ENCODE data around the gene CCDC148.

Gene CCDC148

DNA sequence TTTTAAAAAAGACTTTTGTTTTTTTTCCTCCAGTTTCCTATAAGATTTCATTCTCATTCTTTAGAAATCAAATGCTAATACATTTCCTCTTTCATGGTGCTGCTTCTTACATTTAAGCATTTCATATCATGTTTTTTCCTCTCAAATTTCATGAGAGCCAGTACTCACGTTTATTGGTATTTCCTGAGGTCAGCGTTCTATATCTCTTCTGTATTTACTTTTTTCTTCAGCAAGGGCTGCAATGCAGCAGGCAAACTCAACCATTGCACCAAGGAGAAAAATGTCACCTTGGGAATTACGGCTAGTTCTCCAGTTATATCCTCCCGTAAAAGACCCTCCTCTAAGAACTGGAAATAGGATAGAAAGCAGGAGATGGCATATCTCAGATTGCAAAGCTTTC lies 322.5 kb downstream of the CCDC148 start:
- no peak for DNase-seq (ENCODE audit: low read depth in 1 of 2, low spot score in 1 of 2)
- in situ Hi-C loops (cut with HindIII; ENCODE audit: low pct_unique_long_range_greater_than_20kb, low sequenced_read_pairs): no loop called here
- no peak for TF ChIP-seq JUND (IDR thresholded peaks at IDR 0.05; ENCODE audit: low read depth)

DNA sequence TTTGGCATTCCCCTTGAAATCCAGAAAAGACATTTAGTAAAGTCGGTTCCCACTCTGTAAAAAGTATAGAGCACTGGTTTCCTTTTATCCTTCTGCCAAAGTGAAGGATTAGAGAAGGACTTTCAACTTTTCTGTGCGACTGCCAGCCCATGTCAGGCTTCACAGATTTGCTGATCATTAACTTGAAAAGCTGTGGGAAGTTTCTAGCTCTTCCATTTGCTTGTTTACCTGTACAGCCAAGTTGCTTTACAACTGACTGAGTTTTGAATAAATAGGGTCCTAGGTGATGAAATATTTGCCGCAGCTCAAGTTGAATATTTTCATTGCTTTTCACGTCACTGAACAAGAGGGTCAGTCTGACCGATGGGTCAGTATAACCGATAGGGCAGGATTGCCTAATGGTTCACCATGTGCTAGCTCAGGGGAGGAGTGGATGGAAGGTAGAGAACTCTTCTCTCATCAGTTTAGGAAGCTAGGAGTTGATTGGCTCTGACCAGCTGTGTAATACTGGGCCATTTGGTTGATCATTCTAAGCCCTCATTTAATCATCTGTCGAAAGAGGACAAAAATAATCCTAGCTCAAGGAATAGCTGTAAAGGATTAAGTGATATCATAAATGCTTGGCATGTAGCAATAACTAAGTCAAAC lies 324.5 kb downstream of the CCDC148 start:
- DNase-seq (ENCODE audit: low read depth in 1 of 2, low spot score in 1 of 2): peak in 1 of 2 experiments; percentile 58
- no peak for TF ChIP-seq JUND (IDR thresholded peaks at IDR 0.05; ENCODE audit: low read depth)
- in situ Hi-C loops (cut with HindIII; ENCODE audit: low pct_unique_long_range_greater_than_20kb, low sequenced_read_pairs): no loop called here

DNA sequence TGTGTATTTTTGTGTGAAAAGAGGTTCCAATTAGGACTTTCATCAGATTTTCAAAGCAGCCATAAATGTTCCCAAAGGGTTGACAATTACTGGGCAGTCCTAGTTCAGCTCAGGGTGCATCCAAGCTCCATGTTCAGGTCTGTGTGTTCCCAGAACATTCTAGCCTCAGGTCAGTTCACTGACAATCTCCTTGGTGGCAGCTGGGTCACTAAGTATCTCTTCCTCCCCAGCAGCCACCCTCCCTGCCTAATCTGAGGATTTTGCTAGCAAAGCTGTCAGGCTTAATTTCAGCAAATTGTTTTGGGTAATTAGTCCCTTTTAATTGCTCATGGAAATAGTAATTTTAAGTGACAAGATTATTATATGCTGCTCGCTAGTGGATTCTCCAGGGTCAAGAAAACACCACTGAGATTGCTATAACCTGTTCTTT lies 325.1 kb downstream of the CCDC148 start:
- TF ChIP-seq JUND (IDR thresholded peaks at IDR 0.05; ENCODE audit: low read depth): no peak
- DNase-seq (ENCODE audit: low read depth in 1 of 2, low spot score in 1 of 2): no peak
- in situ Hi-C loops (cut with HindIII; ENCODE audit: low pct_unique_long_range_greater_than_20kb, low sequenced_read_pairs): no loop called here

DNA sequence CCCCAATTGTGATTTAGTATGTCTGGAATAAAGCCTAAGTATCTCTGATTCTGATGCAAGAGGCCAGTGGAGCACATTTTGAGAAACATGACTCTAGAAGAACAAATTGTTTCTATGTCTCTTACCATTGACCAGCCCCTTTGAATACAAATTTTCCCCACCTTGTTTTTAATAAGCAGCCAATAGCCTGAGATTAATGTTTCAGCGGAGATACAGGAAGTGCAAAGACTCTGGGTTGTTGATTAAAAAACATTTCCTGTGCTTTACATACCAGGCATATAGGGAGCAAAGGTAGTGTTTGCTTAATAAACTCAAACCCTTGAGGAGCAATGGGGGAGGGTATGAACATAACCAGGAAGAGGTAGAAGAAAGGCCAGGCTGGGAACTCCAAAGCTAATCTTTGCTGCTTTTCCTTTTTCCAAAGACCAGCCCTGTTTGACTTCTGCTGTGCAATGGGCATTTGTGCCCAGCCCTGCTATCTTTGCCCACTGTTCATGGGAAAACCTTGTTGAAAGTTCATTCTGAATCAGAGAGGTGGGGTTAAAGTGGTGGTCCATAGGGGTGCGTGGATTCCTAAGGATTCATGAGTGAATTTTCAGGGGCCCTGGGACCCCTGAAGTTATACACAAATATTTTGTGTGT lies 325.6 kb downstream of the CCDC148 start:
- TF ChIP-seq JUND (IDR thresholded peaks at IDR 0.05; ENCODE audit: low read depth): no peak
- peak in 1 of 2 experiments; percentile 47 for DNase-seq (ENCODE audit: low read depth in 1 of 2, low spot score in 1 of 2)
- in situ Hi-C loops (cut with HindIII; ENCODE audit: low pct_unique_long_range_greater_than_20kb, low sequenced_read_pairs): no loop called here

DNA sequence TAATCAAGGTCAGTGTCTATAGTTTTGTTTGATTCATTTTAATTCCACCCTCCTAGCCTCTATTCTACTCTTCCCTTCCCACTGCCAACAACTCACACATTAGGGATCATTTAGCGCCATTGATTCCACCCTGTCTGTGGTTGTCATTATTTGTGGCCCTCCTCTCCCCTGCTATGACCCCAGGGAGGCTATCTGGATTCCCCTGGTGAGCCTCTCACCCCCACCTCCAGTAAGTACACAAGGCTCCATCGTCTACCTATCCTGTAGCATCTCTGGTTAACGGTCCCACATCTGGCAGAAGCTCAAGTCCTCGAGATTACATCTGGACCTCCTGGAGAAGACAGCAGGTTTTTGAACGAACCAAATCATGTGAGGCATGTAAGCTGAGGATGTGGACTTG lies 327.5 kb downstream of the CCDC148 start:
- no peak for DNase-seq (ENCODE audit: low read depth in 1 of 2, low spot score in 1 of 2)
- in situ Hi-C loops (cut with HindIII; ENCODE audit: low pct_unique_long_range_greater_than_20kb, low sequenced_read_pairs): no loop called here
- TF ChIP-seq JUND (IDR thresholded peaks at IDR 0.05; ENCODE audit: low read depth): no peak

DNA sequence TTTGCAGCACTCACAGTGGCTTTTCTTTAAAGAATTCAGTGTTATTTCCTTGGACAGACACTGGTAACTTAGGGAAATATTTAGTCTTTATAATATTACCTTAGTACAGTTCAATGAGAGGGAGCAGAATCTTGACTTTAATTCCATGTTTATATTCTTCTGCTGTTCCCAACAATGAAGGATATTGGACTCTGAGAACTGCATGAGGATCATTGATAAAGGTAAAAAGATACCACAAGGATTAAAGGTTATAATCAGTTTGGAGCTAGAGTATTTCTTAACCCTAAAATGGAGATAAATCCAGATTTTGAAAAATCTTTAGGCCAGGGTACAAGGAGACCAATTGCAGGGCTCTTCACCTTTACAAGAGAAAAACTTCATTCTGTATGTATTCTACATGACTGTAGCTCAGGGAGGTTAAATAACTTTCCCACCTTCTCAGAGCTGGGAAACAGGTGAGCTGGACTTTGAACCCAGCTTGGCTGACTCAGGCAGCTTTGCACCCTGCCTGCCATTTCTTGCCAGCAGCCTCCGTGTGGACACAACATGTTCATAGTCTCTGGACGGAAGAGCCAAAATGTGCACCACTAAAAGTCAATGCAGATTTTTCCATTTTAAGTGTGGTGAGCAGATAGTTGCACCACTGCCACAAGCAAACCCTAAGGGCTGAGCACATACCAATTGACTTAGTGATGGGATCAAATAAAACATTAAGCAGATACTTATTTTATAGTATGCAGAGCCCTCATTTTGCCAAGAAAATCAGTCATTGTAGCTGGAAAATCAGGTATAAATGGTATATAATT lies 328.2 kb downstream of the CCDC148 start:
- DNase-seq (ENCODE audit: low read depth in 1 of 2, low spot score in 1 of 2): no peak
- in situ Hi-C loops (cut with HindIII; ENCODE audit: low pct_unique_long_range_greater_than_20kb, low sequenced_read_pairs): no loop called here
- no peak for TF ChIP-seq JUND (IDR thresholded peaks at IDR 0.05; ENCODE audit: low read depth)

DNA sequence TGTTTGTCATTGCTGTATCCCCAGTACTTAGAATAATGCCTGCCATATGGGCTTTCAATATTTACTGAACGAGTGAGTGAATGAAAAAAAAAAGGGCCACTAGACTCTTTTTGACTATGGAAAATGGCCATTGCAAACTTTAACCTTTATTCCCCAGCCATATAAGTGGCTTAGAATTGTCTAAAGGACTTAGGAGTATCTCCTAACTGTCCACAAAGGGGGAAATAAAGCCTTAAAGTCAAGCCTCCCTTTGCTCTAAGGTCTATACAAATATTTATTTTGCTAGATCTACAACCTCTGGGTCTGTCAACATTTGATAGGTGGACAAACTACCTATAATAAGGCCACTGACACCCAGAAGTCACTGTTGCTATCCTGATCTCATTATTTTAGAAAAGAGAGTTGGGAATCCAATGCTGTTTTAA lies 329.2 kb downstream of the CCDC148 start:
- in situ Hi-C loops (cut with HindIII; ENCODE audit: low pct_unique_long_range_greater_than_20kb, low sequenced_read_pairs): no loop called here
- no peak for TF ChIP-seq JUND (IDR thresholded peaks at IDR 0.05; ENCODE audit: low read depth)

DNA sequence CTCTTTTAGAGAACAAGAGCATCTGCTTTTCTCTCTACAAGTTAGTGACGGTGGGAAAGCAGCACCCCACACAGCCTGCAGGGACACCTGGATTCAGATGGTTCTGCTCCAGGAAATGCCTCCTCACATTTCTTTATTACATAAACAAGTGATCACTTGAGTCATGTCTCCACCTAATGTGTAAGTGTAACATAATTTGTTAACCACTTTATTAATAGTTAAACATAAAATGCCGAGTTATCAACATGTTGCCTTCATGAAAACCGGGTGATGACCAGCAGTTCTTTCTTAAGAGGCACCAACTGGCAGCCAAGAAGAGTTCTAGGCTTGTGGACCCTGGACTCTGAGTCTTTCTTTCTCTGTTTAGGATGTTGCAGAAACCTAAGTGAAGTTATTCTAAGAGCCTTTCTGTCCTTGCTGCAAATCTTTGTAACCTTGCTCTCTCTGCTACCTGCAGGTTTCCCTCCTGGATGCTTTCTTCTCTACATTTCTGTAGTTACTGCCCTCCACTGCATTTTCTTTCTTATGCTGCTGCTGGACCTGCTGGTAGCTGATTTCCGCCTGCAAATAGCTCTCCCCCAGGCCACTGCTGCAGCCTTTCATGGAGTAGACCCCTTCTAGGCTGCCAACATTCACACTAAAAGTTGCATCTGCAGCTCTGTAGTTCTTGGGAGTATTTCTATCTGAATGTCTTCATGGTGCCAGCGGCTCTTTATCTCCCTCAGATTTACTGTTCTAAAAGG lies 330.6 kb downstream of the CCDC148 start:
- DNase-seq (ENCODE audit: low read depth in 1 of 2, low spot score in 1 of 2): no peak
- in situ Hi-C loops (cut with HindIII; ENCODE audit: low pct_unique_long_range_greater_than_20kb, low sequenced_read_pairs): no loop called here
- TF ChIP-seq JUND (IDR thresholded peaks at IDR 0.05; ENCODE audit: low read depth): no peak

More for the DNA sequence above, 329.2 kb downstream of the CCDC148 start:
- no peak for DNase-seq (ENCODE audit: low read depth in 1 of 2, low spot score in 1 of 2)

DNA sequence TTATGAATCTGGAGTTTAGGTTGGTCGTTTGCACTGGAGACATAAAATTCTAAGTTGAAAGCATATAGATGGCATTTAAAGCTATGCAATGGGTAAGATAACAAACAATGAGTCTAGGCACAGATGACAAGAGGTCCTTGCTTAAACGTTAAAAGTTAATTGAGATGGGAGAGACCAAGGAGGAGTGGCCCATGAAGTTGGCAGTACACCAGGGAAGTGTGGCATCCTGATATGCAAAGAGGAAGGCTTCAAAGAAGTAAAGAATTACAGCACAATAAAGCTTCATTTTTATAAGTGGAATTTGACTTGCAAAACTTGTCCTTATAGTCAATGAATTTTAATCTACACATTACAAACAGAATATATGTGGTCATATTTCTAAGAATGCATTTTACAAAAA lies 331.7 kb downstream of the CCDC148 start:
- TF ChIP-seq JUND (IDR thresholded peaks at IDR 0.05; ENCODE audit: low read depth): no peak
- DNase-seq (ENCODE audit: low read depth in 1 of 2, low spot score in 1 of 2): no peak

More for the DNA sequence above, 331.7 kb downstream of the CCDC148 start:
- in situ Hi-C loops (cut with HindIII; ENCODE audit: low pct_unique_long_range_greater_than_20kb, low sequenced_read_pairs): no loop called here
